GM18526 (cell line): Measurements from ENCODE around the gene SEPTIN11.

Experiments
- POLR2A ChIP-seq: IDR thresholded peaks from 3 replicates; pipeline ENCODE4 v1.6.1; 2011; ENCODE audit not compliant: insufficient read length; ENCODE audit errors: extremely low read depth

Gene SEPTIN11

DNA sequence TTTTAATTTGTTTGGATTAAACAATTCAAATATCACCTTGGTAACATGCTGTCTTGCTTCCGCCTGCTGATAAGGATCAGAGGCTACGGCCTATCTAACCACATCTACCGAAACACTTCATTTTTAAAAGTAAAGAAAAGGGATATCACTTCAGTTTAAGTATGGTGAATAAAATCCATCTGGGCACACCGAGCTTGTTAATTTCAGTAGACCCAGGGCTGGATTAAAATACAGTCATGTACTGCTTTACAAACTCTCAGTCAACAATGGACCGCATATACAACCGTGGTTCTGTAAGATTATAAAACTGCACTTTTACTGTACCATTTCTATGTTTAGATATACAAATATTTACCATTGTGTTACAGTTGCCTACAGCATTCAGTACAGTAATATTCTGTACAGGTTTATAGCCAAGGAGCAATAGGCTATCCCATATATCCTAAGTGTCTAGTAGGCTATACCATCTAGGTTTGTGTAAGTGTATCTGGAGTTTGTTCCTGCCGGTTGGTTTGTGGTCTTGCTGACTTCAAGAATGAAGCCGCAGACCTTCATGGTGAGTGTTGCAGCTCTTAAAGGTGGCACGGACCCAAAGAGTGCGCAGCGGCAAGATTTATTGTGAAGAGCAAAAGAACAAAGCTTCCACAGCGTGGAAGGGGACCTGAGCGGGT is 40.0 kb downstream of the SEPTIN11 start:
- no peak for TF ChIP-seq POLR2A

DNA sequence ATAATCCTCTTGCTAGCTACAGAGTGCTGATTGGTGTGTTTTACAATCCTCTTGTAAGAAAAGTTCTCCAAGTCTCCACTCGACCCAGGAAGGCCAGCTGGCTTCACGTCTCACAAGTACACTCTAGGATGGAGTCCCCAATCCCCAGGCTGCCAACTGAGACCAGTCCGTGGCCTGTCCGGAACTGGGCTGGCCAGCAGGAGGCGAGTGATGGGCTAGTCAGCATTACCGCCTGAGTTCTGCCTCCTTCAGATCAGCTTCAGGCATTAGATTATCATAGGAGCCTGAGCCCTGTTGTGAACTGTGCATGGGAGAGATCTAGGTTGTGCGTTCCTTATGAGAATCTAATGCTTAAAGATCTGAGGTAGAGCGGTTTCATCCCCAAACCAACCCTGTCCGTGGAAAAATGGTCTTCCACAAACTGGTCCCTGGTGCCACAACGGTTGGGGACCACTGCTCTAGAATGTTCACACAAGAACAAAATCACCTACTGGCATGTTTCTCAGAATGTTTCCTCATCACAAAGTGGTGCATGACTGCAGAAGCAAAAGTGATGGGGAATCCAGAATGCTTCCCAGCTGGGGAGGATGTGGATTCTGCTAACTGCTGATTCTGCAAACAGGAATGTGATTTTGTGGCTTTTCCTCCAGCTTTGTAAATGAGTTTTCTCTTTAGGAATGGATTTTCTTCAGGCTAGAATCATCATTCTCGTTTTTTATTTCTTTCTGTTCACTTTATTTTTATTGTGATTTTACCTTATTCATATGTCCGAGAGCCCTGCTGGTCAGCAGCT is 40.9 kb downstream of the SEPTIN11 start:
- TF ChIP-seq POLR2A = no peak

DNA sequence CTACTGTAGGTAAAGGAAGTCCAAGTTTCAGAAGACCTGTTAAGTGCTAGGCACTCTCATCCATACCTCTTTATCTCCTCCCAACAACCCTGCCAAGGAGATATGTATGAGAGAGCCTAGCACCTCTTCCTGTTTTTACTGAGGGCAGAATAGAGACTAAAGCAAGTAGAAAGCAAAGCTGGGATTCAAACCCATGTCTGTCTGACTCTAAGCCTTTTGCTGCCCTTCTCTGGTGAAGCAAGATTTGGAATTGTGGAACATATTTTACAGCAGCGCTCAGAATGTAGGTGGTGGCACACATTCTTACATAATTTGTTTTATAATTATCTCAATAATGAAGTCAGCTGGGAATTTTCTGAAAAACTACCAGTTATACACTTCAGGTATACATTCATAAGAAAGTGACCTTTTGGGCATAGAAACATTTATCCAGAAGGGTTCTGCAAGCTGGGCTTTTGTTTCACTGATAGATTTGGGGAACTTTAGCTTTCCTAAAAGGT is 41.7 kb downstream of the SEPTIN11 start:
- no peak for TF ChIP-seq POLR2A

DNA sequence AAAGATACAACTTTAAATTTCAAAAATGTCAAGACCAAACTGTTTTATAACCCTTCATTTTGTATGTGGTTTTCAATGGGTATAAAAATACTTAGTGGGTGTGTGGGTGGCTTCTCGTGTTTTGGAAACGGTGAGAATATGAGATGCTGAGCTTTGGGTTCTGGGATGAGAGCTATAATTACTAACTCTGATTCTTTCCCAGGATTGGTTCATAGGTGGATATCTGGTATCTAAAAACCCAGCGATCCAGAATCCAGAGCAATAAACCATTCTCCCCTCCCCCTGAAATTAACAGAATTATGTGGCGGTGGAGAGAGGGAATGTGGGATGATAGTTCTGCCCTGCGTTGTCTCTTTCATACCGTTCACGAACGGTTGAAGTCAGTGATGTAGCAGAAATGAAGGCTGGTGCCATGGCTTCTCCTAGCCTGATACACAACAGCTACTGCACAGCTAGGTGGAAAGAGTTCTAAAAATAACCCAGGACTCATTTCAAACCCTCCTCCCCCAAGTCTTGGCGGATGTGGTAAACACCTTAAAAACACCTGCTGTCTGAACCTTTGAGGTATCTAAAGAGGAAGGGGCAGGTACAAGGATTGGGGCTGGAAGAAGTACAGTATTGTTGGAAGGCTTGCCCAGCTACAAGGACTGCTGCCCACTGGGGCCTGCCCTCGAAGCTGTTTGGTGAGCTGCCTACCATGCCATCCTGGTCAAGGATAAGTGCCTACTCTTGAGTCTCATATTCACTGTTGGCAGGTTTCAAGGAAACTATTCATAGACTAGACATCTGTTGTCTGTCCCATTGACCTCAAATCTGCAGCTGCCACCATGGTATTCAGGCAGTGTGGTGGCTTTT is 44.5 kb downstream of the SEPTIN11 start:
- no peak for TF ChIP-seq POLR2A

DNA sequence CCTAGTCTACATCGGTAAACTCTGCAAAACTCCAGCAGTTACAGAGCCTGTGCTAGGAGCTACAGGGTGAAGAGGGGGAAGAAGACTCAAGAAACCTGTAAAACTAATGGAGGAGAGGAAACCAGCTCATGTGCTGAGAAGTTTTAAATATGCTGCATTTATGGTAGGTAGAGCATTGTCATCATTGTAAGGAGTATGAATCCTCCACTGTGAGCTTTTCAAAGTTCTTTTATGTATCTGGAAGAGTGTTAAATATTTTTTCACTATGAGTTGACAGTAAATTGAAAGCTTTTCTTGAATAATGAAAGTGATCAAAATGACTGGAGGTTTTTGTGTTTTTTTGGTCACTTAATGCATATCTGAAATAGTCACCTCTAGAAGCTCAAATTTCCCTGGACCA is 46.2 kb downstream of the SEPTIN11 start:
- no peak for TF ChIP-seq POLR2A

DNA sequence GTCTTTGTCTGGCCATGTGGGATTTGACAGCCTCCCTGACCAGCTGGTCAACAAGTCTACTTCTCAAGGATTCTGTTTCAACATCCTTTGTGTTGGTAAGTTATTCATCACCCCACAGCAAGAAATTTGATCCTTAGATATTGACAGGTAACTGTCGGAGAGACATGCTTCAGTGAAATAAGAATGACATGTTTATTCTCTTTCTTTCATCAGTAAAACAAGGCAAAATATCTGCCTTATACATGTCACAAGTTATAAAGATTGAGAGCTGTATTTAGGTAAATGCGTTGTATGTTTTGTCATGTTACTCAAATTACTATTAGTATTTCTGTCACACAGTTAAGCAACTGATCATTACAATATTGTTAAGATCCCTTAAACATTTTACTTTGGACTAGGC is 46.9 kb downstream of the SEPTIN11 start:
- no peak for TF ChIP-seq POLR2A

DNA sequence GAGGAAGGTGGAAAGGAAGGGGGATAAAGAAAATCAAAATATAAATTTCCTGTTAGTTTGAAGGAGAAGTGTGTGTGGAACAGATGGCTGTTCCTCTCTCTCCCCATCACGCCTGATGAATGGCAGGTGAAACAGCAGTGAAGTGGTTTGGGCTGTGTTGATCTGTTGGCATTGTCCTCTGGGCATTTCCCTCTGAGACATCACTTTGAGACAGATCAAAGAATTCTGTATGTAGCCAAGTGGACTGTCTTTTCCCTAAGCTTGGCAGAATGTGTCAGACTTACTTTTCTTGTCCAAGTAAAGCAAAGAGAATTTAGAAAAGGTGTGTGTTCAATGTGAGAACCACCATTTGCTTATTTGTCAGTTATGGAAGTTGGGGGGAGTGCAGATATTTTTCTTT is 47.5 kb downstream of the SEPTIN11 start:
- TF ChIP-seq POLR2A = no peak

DNA sequence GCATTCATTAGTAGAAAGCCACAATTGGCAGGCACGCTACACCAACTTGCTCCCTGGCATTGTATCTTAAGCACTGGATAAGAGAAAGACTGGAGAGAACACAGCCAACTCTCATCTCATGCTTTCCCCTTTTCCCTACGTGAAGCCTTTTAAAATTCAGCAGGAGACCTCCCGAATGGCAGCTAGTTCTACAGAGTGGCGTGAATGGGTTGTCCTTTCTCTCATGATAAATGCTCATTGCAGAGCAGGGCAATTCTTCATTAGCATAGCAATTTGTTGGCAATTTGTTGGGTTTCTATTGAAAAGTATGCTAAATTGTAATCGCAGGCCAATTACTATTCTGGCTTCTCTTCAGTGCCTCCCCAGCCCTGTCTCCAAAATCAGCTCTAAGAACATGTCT is 48.0 kb downstream of the SEPTIN11 start:
- TF ChIP-seq POLR2A = no peak

DNA sequence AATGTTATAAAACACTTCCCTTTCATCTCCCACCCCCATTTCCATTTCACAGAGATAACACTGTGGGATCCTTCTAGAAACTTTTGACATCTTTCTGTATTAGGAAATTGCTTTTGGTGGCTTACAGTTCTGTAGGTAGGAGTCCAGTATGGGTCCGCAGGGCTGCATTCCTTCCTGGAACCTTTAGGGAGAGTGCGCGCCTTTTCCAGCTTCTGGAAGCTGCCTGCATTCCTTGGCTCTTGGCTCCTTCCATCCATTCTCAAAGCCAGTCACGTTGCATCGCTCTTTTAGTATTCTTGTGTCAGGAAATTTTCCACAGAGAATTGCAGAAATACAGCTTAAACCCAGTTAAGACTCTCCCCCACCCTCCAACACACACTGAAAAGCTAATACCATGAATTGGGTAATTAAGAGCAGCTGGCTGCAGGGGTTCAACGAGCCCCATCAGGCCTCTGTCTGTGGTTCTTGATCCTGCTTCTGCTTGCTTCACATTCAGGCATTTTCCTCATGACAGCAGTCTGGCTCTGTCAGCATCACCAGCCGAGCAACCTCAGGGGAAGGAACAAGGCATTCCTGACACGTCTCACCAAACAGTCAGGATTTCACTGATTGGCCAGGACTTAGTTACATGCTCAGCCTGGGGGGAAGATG is 48.8 kb downstream of the SEPTIN11 start:
- no peak for TF ChIP-seq POLR2A
